Transverse colon (tissue), 4 donors: ENCODE measurements around the gene PRAF2.

Experiments used
- POLR2A ChIP-seq: fragments of 450-650 bp; IDR thresholded peaks from one replicate; pipeline ENCODE4 v1.6.1; 2016; ENCODE audit warnings: antibody characterized with exemption, mild to moderate bottlenecking, moderate library complexity
- POLR2AphosphoS5 ChIP-seq, 3 donors: sonication (generic); formaldehyde crosslinking; IDR thresholded peaks; one replicate each; pipeline ENCODE4 v1.6.1; 2016; ENCODE audit warnings: antibody characterized with exemption in 3 of 3
- TF ChIP-seq, protein P1 (sequence below), 5 experiments: fragments of 200-600 bp in 3 of 5; fragments of 450-650 bp in 2 of 5; sonication (generic) in 3 of 5; IDR thresholded peaks; 1 replicate in 2 of 5; 2 replicates in 3 of 5; pipeline ENCODE4 v1.5.1; 2016 to 2017; ENCODE audit warnings: antibody characterized with exemption in 5 of 5, inconsistent platforms in 3 of 5, mild to moderate bottlenecking in 2 of 5, moderate library complexity in 1 of 5

DNA sequence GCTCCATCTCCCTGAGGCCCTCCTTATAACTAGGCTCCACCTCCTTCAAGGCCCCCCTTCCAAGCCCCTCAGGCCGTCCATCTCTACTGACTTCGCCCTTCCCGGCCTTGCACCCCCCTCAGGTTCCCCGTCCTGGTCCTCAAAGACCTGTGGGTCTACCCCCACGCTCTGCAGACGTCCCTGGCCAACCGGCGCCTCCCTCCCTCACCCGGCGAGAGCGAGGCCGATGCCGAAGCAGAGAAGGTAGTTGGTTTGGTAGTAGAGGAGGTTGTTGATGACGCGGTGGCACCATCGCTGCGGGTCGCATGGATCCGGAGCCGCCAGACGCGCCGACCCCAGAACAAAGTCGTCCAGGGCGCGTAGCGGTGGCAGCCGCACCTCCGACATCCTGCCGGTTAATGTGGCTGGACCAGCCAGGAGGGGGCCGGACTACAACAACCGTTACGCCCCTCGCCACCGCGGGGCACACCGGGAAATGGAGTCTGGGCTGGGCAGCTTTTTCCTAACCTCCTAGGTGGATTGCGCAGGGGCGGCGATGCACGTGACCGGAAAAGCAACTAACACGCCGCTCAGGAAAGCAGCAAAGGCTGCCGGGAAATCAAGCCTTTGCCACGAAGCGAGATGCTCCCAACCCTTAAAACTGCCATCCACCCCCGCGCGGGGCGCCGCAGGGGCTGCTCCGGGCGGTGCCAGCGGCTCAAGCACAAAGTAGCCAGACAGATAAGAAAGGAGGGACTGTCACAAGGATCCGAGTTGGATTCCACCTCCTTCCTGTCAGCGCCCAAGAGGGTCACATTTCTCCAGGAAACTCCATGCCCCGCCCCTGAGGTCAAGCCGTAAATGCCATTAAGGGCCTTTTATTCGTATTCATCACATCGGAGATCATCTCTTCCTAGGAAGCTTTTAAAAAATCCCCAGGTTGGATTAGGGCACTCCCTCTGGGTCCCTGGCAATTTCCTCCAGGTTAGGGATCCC, at the start of gene PRAF2:
- TF ChIP-seq, protein P1, sequence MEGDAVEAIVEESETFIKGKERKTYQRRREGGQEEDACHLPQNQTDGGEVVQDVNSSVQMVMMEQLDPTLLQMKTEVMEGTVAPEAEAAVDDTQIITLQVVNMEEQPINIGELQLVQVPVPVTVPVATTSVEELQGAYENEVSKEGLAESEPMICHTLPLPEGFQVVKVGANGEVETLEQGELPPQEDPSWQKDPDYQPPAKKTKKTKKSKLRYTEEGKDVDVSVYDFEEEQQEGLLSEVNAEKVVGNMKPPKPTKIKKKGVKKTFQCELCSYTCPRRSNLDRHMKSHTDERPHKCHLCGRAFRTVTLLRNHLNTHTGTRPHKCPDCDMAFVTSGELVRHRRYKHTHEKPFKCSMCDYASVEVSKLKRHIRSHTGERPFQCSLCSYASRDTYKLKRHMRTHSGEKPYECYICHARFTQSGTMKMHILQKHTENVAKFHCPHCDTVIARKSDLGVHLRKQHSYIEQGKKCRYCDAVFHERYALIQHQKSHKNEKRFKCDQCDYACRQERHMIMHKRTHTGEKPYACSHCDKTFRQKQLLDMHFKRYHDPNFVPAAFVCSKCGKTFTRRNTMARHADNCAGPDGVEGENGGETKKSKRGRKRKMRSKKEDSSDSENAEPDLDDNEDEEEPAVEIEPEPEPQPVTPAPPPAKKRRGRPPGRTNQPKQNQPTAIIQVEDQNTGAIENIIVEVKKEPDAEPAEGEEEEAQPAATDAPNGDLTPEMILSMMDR (IDR thresholded peaks at IDR 0.05) = peak in 1 of 5 experiments; percentile 15
- TF ChIP-seq POLR2A (peak; percentile 44), POLR2AphosphoS5 (IDR thresholded peaks at IDR 0.05) (peak; percentile 72 to 85 (median 73))
